WTC11 (cell line): ENCODE results near the gene INPP4B.

ENCODE experiments used
- ARID4B ChIP-seq: sonication (generic); formaldehyde crosslinking; IDR thresholded peaks from 2 replicates; pipeline ENCODE4 v1.8.0; 2023; ENCODE audit warnings: missing genetic modification reagents, mild to moderate bottlenecking, borderline replicate concordance
- ATF1 ChIP-seq: sonication (generic); formaldehyde crosslinking; IDR thresholded peaks from 2 replicates; pipeline ENCODE4 v1.8.1; 2023; ENCODE audit warnings: mild to moderate bottlenecking, moderate library complexity, missing genetic modification reagents
- CREM ChIP-seq: sonication (generic); formaldehyde crosslinking; IDR thresholded peaks from 2 replicates; pipeline ENCODE4 v1.8.1; 2022; ENCODE audit warnings: mild to moderate bottlenecking, missing genetic modification reagents, moderate library complexity
- IRF1 ChIP-seq: sonication (generic); formaldehyde crosslinking; IDR thresholded peaks from 2 replicates; pipeline ENCODE4 v1.8.0; 2023; ENCODE audit warnings: missing genetic modification reagents
- TF ChIP-seq, protein P1 (sequence below): sonication (generic); formaldehyde crosslinking; conservative IDR thresholded peaks from 2 replicates; pipeline ENCODE4 v1.8.1; 2023; ENCODE audit warnings: mild to moderate bottlenecking, low read depth, missing genetic modification reagents, moderate library complexity
- TF ChIP-seq, protein P2 (sequence below): fragments of 200-600 bp; IDR thresholded peaks from 2 replicates; pipeline ENCODE4 v1.8.0; 2022; ENCODE audit warnings: antibody characterized with exemption

- TF ChIP-seq ARID4B (no peak), CREM (CRISPR knock-in tag) (no peak), IRF1 (CRISPR knock-in tag) (no peak), ATF1 (CRISPR knock-in tag) (no peak)
- TF ChIP-seq, protein P1, sequence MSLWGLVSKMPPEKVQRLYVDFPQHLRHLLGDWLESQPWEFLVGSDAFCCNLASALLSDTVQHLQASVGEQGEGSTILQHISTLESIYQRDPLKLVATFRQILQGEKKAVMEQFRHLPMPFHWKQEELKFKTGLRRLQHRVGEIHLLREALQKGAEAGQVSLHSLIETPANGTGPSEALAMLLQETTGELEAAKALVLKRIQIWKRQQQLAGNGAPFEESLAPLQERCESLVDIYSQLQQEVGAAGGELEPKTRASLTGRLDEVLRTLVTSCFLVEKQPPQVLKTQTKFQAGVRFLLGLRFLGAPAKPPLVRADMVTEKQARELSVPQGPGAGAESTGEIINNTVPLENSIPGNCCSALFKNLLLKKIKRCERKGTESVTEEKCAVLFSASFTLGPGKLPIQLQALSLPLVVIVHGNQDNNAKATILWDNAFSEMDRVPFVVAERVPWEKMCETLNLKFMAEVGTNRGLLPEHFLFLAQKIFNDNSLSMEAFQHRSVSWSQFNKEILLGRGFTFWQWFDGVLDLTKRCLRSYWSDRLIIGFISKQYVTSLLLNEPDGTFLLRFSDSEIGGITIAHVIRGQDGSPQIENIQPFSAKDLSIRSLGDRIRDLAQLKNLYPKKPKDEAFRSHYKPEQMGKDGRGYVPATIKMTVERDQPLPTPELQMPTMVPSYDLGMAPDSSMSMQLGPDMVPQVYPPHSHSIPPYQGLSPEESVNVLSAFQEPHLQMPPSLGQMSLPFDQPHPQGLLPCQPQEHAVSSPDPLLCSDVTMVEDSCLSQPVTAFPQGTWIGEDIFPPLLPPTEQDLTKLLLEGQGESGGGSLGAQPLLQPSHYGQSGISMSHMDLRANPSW: no peak
- TF ChIP-seq, protein P2, sequence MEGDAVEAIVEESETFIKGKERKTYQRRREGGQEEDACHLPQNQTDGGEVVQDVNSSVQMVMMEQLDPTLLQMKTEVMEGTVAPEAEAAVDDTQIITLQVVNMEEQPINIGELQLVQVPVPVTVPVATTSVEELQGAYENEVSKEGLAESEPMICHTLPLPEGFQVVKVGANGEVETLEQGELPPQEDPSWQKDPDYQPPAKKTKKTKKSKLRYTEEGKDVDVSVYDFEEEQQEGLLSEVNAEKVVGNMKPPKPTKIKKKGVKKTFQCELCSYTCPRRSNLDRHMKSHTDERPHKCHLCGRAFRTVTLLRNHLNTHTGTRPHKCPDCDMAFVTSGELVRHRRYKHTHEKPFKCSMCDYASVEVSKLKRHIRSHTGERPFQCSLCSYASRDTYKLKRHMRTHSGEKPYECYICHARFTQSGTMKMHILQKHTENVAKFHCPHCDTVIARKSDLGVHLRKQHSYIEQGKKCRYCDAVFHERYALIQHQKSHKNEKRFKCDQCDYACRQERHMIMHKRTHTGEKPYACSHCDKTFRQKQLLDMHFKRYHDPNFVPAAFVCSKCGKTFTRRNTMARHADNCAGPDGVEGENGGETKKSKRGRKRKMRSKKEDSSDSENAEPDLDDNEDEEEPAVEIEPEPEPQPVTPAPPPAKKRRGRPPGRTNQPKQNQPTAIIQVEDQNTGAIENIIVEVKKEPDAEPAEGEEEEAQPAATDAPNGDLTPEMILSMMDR: no peak
Measured at GRCh38 chr4:142435599-142436235, 410.4 kb downstream of the INPP4B start.
